GM12892 (cell line): ENCODE results near the gene VRTN.

Experiments
- POLR2A ChIP-seq: IDR thresholded peaks from 2 replicates; pipeline ENCODE4 v1.6.1; 2011; ENCODE audit warnings: low read depth, low read length, control low read depth
- POLR2AphosphoS5 ChIP-seq: IDR thresholded peaks from 2 replicates; pipeline ENCODE4 v1.6.1; 2011; ENCODE audit warnings: low read depth, low read length, control low read depth

GRCh38 chr14:74377976-74378690, 29.9 kb downstream of the VRTN start:
- TF ChIP-seq POLR2AphosphoS5 (no peak), POLR2A (no peak)
